Measurements from ENCODE around the gene NPFFR1. TPM values are rescaled to one million over a fixed set of nuclear protein-coding genes. Genes with fewer than 3 reads are reported as not detected.

Gene NPFFR1
- total and polyA plus RNA-seq, 2 experiments from 2014 or later: 0.03 to 0.05 TPM

GRCh38 chr10:70324339-70324861, 40.6 kb upstream of the NPFFR1 start:
- ATAC-seq: peak; percentile 74
- Histone ChIP-seq H3K36me3 (ENCODE audit: insufficient read depth) (no peaks in the 10 kb centered on the region), H3K27ac (ENCODE audit: low read depth) (no peak overlapping the region), H3K4me3 (no peak overlapping the region), H3K79me2 (replicated peaks; ENCODE audit: insufficient read depth) (no peaks in the 10 kb centered on the region), H2AFZ (no peak overlapping the region), H4K20me1 (replicated peaks; ENCODE audit: insufficient read depth) (no peaks in the 10 kb centered on the region), H3F3A (replicated peaks; ENCODE audit: low read depth) (no peaks in the 10 kb centered on the region), H3K9me2 (ENCODE audit: insufficient read depth) (no peaks in the 10 kb centered on the region), H3K27me3 (ENCODE audit: insufficient read depth) (no peaks in the 10 kb centered on the region), H3K4me1 (ENCODE audit: insufficient read depth) (peaks cover 9% of the 10 kb centered on the region; the same call in 1 of the 2 replicates), H3K4me2 (no peak overlapping the region)
- no peak for TF ChIP-seq EZH2 (IDR thresholded peaks at IDR 0.05; ENCODE audit: low read depth, unreplicated experiment)
- TF ChIP-seq ZNF462 (CRISPR knock-in tag; IDR thresholded peaks at IDR 0.05): no peak
- no peak for TF ChIP-seq ZNF331 (CRISPR knock-in tag; IDR thresholded peaks at IDR 0.05; ENCODE audit: low read depth)
- TF ChIP-seq REST (IDR thresholded peaks at IDR 0.05; ENCODE audit: unreplicated experiment): no peak
- no peak for TF ChIP-seq JUNB (IDR thresholded peaks at IDR 0.05; ENCODE audit: unreplicated experiment)
- TF ChIP-seq NANOG (IDR thresholded peaks at IDR 0.05; ENCODE audit: borderline replicate concordance): no peak
- TF ChIP-seq STAT1 (IDR thresholded peaks at IDR 0.05; ENCODE audit: unreplicated experiment): no peak
- TF ChIP-seq CREB1 (CRISPR knock-in tag; IDR thresholded peaks at IDR 0.05; ENCODE audit: low read depth): no peak
- TF ChIP-seq POLR2AphosphoS5 (IDR thresholded peaks at IDR 0.05; ENCODE audit: low read depth): no peak
- DNase-seq (ENCODE audit: low spot score): peak; percentile 55
- Mint-ChIP-seq H3K27me3 (ENCODE audit: insufficient read depth, low read depth, poor library complexity) (peaks cover 14% of the 10 kb centered on the region), H3K9me3 (no peaks in the 10 kb centered on the region), H3K4me3 (no peak overlapping the region), H3K4me1 (peaks cover 25% of the 10 kb centered on the region), H3K27ac (no peak overlapping the region), H3K36me3 (ENCODE audit: low read depth) (0 out of 3 replicates have a peak, but pooled peaks cover 6% of the 10 kb centered on the region)
